ENCODE measurements around the gene FAM185A.

Gene FAM185A

DNA sequence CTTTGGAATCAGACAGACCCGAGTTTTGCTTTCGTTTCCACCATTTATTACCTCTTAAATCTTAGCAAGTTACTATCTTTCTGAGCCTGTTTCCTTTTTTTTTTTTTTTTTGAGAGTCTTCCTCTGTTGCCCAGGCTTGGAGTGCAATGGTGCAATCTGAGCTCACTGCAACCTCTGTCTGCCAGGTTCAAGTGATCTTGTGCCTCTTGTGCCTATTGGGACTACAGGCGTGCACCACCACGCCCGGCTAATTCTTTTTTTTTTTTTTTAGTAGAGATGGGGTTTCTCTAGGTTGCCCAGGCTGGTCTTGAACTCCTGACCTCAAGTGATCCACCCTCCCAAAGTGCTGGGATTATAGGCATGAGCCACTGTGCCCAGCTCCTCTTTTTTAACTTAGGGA lies 84.5 kb downstream of the FAM185A start:
- no peak for DNase-seq

DNA sequence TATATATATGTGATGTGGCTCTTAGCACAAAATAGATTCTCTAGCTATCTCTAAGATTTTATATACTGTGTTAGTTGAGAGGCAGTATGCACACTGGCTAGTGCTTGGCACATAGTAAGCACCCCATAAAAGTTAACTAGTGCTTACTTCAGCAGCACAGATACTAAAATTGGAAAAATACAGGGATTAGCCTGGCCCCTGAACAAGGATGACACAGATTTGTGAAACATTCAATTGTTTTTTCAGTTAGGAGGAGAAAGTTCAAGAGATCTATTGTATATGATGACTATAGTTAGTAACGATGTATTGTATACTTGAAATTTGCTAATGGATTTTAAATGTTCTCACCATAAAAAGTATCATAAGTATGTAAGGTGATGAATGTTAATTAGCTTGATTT lies 85.7 kb downstream of the FAM185A start:
- no peak for DNase-seq

DNA sequence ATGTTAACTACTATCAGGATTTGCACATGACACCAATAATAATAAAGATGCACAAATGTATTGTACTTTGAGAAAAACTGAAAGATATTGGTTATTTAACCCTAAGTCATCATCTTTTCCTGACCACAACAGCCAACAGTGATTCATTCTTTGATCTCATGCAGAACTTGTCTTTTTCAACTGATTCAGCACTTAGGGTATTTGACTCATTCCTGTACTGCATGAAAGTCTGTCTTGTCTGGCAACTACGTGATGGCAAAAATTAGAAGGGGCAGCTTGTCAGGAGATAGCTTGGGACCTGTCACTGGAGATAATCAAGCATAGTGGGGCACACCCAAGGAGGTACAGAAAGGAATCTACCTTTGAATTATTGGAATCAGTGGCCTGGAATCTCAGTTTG lies 86.2 kb downstream of the FAM185A start:
- no peak for DNase-seq

DNA sequence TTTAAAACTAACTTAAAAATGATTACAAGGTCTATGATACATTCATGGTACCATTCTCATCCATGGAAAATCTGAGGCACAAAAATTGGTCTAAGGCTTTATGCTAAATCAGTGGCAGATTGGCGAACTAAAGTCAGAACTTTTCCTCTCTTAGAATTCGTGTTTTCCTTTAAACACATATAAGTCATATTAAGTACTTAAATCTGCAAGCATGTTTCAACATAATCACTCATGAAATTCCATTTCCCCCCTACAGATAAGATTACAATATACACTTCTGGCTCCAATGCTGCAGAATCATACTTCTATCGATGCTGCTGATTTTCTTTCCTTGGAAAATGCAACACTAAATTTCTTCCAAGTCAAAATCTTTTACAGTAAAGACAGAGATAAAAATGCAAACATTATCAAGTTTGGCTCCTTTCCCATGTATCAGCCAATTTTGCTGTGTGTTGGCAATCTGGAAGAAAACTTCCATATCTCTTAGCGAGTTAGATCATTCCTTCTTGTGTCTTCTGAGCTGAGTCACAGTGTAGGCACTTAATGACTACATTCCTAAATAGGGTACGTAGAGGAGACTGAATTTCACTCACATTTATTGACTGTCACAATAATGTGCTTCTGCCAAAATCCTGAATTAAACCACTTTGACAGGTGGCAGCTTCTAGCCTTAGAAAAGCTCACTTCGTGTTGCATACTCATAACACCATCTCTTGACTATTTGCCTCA lies 87.6 kb downstream of the FAM185A start:
- no peak for DNase-seq

DNA sequence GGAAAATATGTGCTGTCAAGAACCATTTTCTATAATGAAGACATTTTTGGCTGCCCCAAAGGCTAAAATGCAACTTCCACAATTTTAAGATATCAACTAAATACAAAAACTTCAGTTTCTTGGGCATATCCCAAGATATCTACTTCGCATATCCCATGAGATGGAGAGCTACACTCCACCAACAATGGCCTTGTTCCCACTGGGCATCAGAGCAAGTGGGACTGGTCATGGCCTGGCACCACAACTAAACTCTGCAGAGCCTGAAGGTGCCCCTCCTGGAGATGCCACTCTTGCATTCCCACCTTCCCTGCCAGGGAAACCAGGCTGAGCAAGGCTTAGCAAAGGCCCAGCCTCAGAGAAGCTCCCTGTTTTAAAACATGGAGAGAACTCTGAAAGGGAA lies 88.2 kb downstream of the FAM185A start:
- DNase-seq: no peak

DNA sequence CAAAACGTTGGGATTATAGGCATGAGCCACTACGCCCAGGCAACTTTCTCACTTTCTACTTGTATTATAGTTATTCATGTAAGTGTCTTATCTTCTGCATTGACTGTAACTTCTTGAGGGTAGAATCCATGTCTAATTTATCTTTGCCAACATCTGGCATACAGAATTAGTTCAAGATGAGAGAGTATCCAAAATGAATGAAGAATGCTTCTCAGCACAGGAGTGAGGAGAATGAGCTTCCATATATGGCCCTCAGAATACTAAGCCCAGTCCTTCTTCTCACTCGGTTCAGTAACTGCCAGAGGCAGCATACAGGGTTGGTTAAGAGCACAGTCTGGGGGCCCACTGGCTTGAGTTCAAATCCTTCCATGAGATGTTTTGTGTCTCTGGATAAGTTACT lies 89.0 kb downstream of the FAM185A start:
- DNase-seq: no peak

DNA sequence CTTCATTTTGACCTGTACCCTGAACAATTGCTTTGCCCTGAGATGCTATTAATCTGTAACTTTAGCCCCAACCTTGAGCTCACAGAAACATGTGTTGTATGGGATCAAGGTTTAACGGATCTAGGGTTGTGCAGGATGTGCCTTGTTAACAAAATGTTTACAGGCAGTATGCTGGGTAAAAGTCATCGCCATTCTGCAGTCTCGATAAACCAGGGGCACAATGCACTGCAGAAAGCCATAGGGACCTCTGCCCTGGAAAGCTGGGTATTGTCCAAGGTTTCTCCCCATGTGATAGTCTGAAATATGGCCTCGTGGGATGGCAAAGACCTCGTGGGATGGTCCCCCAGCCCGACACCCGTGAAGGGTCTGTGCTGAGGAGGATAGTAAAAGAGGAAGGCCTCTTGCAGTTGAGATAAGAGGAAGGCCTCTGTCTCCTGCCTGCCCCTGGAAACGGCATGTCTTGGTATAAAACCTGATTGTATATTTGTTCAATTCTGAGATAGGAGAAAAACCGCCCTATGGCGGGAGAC lies 89.8 kb downstream of the FAM185A start:
- DNase-seq: peak; percentile 22

DNA sequence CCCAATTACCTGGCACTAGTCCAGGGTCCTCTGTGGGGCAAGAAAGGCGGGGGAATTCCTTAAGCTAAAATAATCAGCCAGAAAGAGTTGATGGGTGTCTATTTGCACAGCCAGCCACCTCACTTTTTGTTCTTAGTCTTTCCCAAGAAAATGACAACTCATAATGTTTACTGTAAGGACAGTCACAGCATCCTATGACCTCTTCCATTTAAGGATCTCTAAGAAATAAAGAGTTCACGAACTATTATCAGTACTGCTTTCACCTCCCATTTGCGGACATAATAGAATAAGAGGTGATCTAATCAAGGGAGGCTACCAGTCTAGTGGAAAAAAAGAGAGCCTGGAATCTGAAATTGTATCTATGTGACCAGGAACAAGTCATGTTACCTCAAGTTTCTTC lies 91.6 kb downstream of the FAM185A start:
- DNase-seq: no peak

DNA sequence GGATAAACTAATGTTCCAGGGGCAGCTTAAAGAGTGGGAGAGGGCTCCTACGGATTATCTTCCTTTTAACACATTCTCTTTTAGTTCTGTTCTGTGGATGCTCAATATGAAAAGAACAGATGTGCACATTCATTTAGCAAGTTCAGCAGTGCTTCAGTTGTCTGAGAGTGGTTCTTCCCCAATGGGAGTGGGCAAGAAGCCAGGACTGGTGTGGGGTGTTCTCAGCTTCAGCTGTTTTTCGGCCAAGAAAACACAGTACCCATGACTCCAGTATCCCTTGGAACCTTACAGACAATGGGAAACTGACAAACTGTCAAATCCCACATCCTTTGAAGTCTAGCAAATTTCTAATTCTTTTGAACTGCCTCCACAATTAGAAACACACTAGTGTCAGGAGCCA lies 92.5 kb downstream of the FAM185A start:
- DNase-seq: no peak

DNA sequence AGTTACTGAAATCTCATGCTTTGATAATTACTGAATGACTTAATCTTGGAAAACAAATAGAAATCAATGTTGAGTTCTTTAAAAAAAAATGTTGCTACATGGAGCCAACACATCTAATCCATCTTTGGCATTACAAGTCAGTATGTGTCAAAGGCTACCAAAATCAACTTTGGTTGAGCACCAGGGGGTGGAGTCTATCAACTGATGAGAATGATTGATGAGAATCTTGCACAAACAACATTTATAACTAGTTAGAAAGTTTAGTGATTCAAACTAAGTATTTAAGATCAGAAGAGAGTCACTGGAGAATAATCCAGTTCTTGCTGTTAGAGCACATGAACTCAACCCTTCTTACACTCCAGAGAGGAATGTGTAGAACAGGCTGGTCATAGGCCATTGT lies 93.5 kb downstream of the FAM185A start:
- DNase-seq: no peak

DNA sequence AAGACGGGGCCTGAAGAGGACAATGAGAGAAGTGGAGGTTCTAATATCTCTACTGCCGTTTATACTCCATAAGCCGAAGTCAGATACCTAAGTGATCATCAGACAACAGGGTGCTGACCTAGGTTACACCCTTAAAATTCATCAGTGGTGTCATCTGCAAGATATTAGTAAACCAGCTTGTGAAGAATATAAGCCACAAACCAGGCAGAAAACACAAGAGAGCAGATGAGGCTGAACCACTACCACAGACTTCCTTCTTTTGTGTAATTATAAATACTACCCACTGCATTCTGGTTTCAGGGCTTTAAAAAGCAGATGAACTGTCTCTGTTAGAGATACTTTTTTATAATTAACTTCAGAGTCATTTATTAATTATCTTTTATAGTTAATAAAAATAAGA lies 95.1 kb downstream of the FAM185A start:
- no peak for DNase-seq

DNA sequence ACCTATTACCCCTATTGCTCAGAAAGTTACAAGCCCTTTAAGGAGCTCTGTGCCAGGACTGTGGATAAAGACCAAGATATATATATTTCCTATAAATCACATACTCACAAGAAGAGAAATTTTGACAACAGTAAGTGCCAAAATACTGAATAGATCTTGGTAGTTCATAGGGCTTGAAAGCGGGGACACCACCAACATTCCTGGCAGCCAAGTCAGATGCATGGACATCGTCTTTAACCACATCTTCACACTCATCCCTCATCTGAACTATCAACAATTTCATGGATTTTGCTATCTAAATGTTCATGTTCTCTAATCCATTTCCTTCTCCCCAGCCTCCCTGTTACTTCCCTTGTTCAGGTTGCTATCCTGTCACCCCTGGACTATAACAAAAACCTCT lies 96.5 kb downstream of the FAM185A start:
- DNase-seq: no peak

DNA sequence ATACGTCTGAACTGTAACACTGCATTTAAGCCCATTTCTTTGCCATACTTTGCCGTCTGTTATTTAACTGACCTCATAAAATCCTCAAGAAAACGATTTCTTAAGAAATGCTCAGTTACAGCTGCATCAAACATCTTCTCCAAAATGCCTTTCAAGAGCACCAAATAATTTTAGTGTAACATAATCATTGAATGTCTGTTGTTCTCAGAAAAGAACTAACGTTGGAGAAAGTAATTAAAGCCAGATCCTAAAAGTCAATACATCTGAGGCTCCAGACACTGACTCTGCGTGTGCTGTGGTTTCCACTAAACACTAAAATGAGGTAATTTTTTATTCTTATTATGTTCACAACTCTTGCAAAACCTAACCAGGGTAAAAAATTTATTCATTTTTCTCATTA lies 100.3 kb downstream of the FAM185A start:
- no peak for DNase-seq

DNA sequence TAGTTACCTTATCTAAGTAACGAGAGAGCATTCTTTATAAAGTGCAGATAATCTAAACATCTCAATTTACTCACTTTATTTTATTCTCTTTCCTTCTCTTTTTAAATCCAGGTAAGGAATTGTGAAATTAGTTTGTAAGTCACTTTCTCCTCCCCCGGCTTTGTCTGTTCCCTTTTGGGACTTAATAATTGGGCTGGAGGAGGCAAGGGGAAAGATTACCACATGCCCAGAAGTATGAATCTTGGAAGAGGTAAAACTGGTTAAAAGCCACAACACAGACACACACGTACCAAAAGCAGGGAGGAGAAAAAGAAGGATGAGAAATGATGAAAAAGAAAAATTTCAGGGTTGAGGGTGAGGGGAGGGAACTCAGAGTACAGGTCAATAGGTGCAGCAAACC lies 100.7 kb downstream of the FAM185A start:
- no peak for DNase-seq

DNA sequence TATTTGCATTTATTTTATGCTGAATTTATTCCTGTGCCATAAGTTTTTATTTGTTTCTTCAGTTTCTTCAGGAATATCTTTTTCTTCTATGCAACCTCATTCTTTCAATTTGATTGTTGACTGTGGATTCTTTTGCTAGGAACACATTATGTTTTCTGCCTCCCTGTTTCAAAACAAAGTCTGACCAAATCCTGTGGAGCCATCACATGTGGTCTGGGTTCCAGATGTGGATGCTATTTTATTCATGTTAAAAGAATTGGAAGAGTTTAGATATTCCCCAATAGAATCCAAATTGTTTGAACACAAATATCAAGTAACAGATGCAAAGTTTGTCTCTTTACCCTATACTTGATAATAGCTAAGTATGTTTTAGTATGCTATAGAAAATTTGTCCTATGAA lies 107.2 kb downstream of the FAM185A start:
- no peak for DNase-seq

Measured in OCI-M1 (cell line).